Tibial nerve (tissue), 4 donors: ENCODE measurements around the gene PXMP4. TPM values are rescaled to one million over a fixed set of nuclear protein-coding genes. Genes with fewer than 3 reads are reported as not detected.

Experiments used
- DNase-seq, 2 donors: peaks; one replicate each; pipeline ENCODE4 v3.0.0-alpha.2; 2019; ENCODE audit warnings: low spot score in 2 of 2
- H3K27ac ChIP-seq, 4 donors: fragments of 200-600 bp; sonication (generic) in 3 of 4; one replicate each; pipeline ENCODE4 v1.5.1; 2017 to 2019; ENCODE audit warnings: mild to moderate bottlenecking in 1 of 4
- H3K27me3 ChIP-seq, 2 donors: fragments of 200-600 bp; sonication (generic) in 1 of 2; one replicate each; pipeline versions ENCODE4 v1.5.1 to v1.6.0; 2017 to 2019
- H3K36me3 ChIP-seq, 3 donors: fragments of 200-600 bp; sonication (generic); one replicate each; pipeline ENCODE4 v1.5.1; 2018 to 2019
- H3K4me1 ChIP-seq, 4 donors: fragments of 200-600 bp; sonication (generic) in 3 of 4; one replicate each; pipeline ENCODE4 v1.5.1; 2017 to 2019
- H3K4me3 ChIP-seq, 4 donors: fragments of 200-600 bp; sonication (generic) in 3 of 4; one replicate each; pipeline ENCODE4 v1.5.1; 2017 to 2019; ENCODE audit warnings: mild to moderate bottlenecking in 1 of 4, moderate library complexity in 1 of 4
- H3K9me3 ChIP-seq, 4 donors: fragments of 200-600 bp; sonication (generic) in 3 of 4; one replicate each; pipeline ENCODE4 v1.5.1; 2017 to 2019
- CTCF ChIP-seq, 5 experiments: fragments of 200-600 bp in 3 of 5; fragments of 450-650 bp in 2 of 5; sonication (generic) in 3 of 5; IDR thresholded peaks; one replicate each; pipeline ENCODE4 v1.5.1; 2016 to 2019; ENCODE audit warnings: antibody characterized with exemption in 5 of 5, mild to moderate bottlenecking in 3 of 5, moderate library complexity in 2 of 5
- EP300 ChIP-seq, 2 donors: sonication (generic); formaldehyde crosslinking; IDR thresholded peaks; one replicate each; pipeline ENCODE4 v1.6.1; 2017; ENCODE audit warnings: antibody characterized with exemption in 2 of 2, mild to moderate bottlenecking in 1 of 2
- POLR2A ChIP-seq, 2 donors: fragments of 450-650 bp; IDR thresholded peaks; one replicate each; pipeline ENCODE4 v1.6.1; 2017; ENCODE audit warnings: antibody characterized with exemption in 2 of 2, mild to moderate bottlenecking in 2 of 2, moderate library complexity in 2 of 2
- WGBS, 2 donors: methylation state at CpG; one replicate each; pipeline ENCODE4 v1.1.5; 2018; 5-methylcytosine and 5-hydroxymethylcytosine counted together
- total RNA-seq, 4 donors: library from RNA; depleted of rRNA; stranded (reverse); fragments of >200 nt; gene quantifications; one replicate each; pipeline ENCODE4 v1.1.0, GENCODE V29; 2016

The PXMP4 gene
- total RNA-seq, 4 donors from 2014 or later, result 5.1 to 9.6 (median 8.6) TPM

GRCh38 chr20:33686984-33687366, 33.1 kb downstream of the PXMP4 start:
- no peaks in the 10 kb centered on the region for H3K9me3 ChIP-seq
- DNase-seq, result no peak
- peak overlapping the region; percentile 48 to 85 (median 69) for H3K27ac ChIP-seq
- WGBS, 2 donors, result 79 to 83% methylated on average over 14 of the region's 14 CpGs
- H3K4me1 ChIP-seq, result peaks cover 0 to 28% (median 10%) of the 10 kb centered on the region in 4 donors
- TF ChIP-seq EP300 (IDR thresholded peaks at IDR 0.05), result no peak
- TF ChIP-seq CTCF (IDR thresholded peaks at IDR 0.05), result no peak
- no peak for TF ChIP-seq POLR2A (IDR thresholded peaks at IDR 0.05)
- no peaks in the 10 kb centered on the region for H3K36me3 ChIP-seq
- H3K4me3 ChIP-seq, result peak overlapping the region in 3 of 4 donors; percentile 20 to 54 (median 35)
- no peaks in the 10 kb centered on the region for H3K27me3 ChIP-seq

GRCh38 chr20:33686100-33686983, 33.8 kb downstream of the PXMP4 start, which contains the start of gene E2F1:
TSS of gene E2F1 (minus strand) at chr20:33686385. CDS start at chr20:33686264, 121 bp downstream.
- peak; percentile 89 to 92 for DNase-seq
- Histone ChIP-seq H3K27me3 (no peaks in the 10 kb centered on the region), H3K4me3 (peak within 1 kb of the TSS; percentile 19 to 54 (median 28)), H3K4me1 (peaks cover 0 to 28% (median 10%) of the 10 kb centered on the region in 4 donors), H3K9me3 (no peaks in the 10 kb centered on the region), H3K27ac (peak within 1 kb of the TSS; percentile 48 to 85 (median 69)), H3K36me3 (no peaks in the 10 kb centered on the region)
- 3 to 11% methylated on average over 11 to 57 of the region's 101 CpGs for WGBS, 2 donors
- TF ChIP-seq CTCF (IDR thresholded peaks at IDR 0.05) (peak; percentile 38 to 80 (median 49)), POLR2A (IDR thresholded peaks at IDR 0.05) (peak in 1 of 2 donors; percentile 19), EP300 (IDR thresholded peaks at IDR 0.05) (peak in 1 of 2 donors; percentile 53)

GRCh38 chr20:33685328-33686099, 34.6 kb downstream of the PXMP4 start:
- no peaks in the 10 kb centered on the region for H3K9me3 ChIP-seq
- H3K27me3 ChIP-seq, result no peaks in the 10 kb centered on the region
- H3K4me1 ChIP-seq, result peaks cover 0 to 28% (median 10%) of the 10 kb centered on the region in 4 donors
- WGBS, 2 donors, result 0 to 2% methylated on average over 17 to 49 of the region's 53 CpGs
- TF ChIP-seq CTCF (IDR thresholded peaks at IDR 0.05) (no peak), POLR2A (IDR thresholded peaks at IDR 0.05) (no peak), EP300 (IDR thresholded peaks at IDR 0.05) (no peak)
- H3K4me3 ChIP-seq, result peak overlapping the region; percentile 19 to 54 (median 25)
- H3K27ac ChIP-seq, result peak overlapping the region in 1 of 4 donors; percentile 79
- no peak for DNase-seq
- no peaks in the 10 kb centered on the region for H3K36me3 ChIP-seq

- H3K27me3 ChIP-seq, result no peaks in the 10 kb centered on the region
- TF ChIP-seq CTCF (IDR thresholded peaks at IDR 0.05) (no peak), POLR2A (IDR thresholded peaks at IDR 0.05) (no peak), EP300 (IDR thresholded peaks at IDR 0.05) (no peak)
- 34 to 36% methylated on average over 9 to 10 of the region's 10 CpGs for WGBS, 2 donors
- H3K36me3 ChIP-seq, result no peaks in the 10 kb centered on the region
- H3K4me1 ChIP-seq, result peaks cover 0 to 25% (median 10%) of the 10 kb centered on the region in 4 donors
- no peak overlapping the region for H3K4me3 ChIP-seq
- DNase-seq, result no peak
- H3K9me3 ChIP-seq, result no peaks in the 10 kb centered on the region
- H3K27ac ChIP-seq, result no peak overlapping the region
Observed at GRCh38 chr20:33684533-33685327, 35.4 kb downstream of the PXMP4 start.
